NCI-H1694 treated with DMSO at 0.1 percent for 48 hours (cell line): ENCODE measurements around the gene KIRREL2.

ENCODE experiments used
- DNase-seq: peaks from one replicate; lab custom pipeline; 2025; lab: John Stamatoyannopoulos, UW

KIRREL2 gene

GRCh38 chr19:35844482-35845214, 12.1 kb upstream of the KIRREL2 start:
- DNase-seq: no peak

GRCh38 chr19:35845215-35846037, 11.3 kb upstream of the KIRREL2 start:
- DNase-seq: no peak

GRCh38 chr19:35846038-35846668, 10.6 kb upstream of the KIRREL2 start:
- DNase-seq: no peak

GRCh38 chr19:35847911-35848310, 8.8 kb upstream of the KIRREL2 start:
- DNase-seq: no peak

GRCh38 chr19:35848486-35848885, 8.2 kb upstream of the KIRREL2 start:
- DNase-seq: no peak

GRCh38 chr19:35848919-35849505, 7.7 kb upstream of the KIRREL2 start:
- no peak for DNase-seq

GRCh38 chr19:35851213-35852028, 5.3 kb upstream of the KIRREL2 start:
- DNase-seq: no peak

- peak; percentile 11 for DNase-seq
These were observed 4.5 kb upstream of the KIRREL2 start, which contains the start of gene NPHS1 for GRCh38 chr19:35852029-35852780. Gene NPHS1, minus strand, starts transcription at chr19:35852504. Its CDS starts 667 bp downstream, at chr19:35851837.

- DNase-seq: no peak
These were observed 3.5 kb upstream of the KIRREL2 start for GRCh38 chr19:35853038-35853756.

GRCh38 chr19:35858311-35858710, 1.6 kb downstream of the KIRREL2 start:
- DNase-seq: no peak

- no peak for DNase-seq
These were observed 2.7 kb downstream of the KIRREL2 start for GRCh38 chr19:35859414-35859813.

GRCh38 chr19:35860436-35860817, 3.7 kb downstream of the KIRREL2 start:
- DNase-seq: no peak

GRCh38 chr19:35860818-35861639, 4.3 kb downstream of the KIRREL2 start:
- no peak for DNase-seq

GRCh38 chr19:35861640-35862160, 5.0 kb downstream of the KIRREL2 start:
- no peak for DNase-seq

GRCh38 chr19:35862528-35862927, 5.8 kb downstream of the KIRREL2 start:
- no peak for DNase-seq

- DNase-seq: no peak
These were observed 6.3 kb downstream of the KIRREL2 start for GRCh38 chr19:35863018-35863417.

- DNase-seq: peak; percentile 58
These were observed 11.6 kb downstream of the KIRREL2 start, which contains the start of gene APLP1 for GRCh38 chr19:35868172-35868822. Gene APLP1, plus strand, starts transcription at chr19:35868574. Its CDS starts 63 bp downstream, at chr19:35868637.

GRCh38 chr19:35868823-35869326, 12.2 kb downstream of the KIRREL2 start:
- DNase-seq: no peak
